ENCODE measurements around the gene ANKRD42.
"Not testable (repeated sequence)": the region's sequence is repeated elsewhere in the genome, so short reads cannot be mapped to it uniquely, and the experiment has no call there.

ANKRD42 gene

GRCh38 chr11:83205608-83206185, 12.2 kb downstream of the ANKRD42 start:
- no peak for DNase-seq (ENCODE audit: low read depth)
- H3K4me3 ChIP-seq (ENCODE audit: low read depth, low read length) = no peak overlapping the region
- in situ Hi-C loops (cut with HindIII; ENCODE audit: low sequenced_read_pairs) = no loop called here
- TF ChIP-seq, protein P1, sequence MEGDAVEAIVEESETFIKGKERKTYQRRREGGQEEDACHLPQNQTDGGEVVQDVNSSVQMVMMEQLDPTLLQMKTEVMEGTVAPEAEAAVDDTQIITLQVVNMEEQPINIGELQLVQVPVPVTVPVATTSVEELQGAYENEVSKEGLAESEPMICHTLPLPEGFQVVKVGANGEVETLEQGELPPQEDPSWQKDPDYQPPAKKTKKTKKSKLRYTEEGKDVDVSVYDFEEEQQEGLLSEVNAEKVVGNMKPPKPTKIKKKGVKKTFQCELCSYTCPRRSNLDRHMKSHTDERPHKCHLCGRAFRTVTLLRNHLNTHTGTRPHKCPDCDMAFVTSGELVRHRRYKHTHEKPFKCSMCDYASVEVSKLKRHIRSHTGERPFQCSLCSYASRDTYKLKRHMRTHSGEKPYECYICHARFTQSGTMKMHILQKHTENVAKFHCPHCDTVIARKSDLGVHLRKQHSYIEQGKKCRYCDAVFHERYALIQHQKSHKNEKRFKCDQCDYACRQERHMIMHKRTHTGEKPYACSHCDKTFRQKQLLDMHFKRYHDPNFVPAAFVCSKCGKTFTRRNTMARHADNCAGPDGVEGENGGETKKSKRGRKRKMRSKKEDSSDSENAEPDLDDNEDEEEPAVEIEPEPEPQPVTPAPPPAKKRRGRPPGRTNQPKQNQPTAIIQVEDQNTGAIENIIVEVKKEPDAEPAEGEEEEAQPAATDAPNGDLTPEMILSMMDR (IDR thresholded peaks at IDR 0.05; ENCODE audit: low read depth, low read length, missing control alignments) = no peak

DNA sequence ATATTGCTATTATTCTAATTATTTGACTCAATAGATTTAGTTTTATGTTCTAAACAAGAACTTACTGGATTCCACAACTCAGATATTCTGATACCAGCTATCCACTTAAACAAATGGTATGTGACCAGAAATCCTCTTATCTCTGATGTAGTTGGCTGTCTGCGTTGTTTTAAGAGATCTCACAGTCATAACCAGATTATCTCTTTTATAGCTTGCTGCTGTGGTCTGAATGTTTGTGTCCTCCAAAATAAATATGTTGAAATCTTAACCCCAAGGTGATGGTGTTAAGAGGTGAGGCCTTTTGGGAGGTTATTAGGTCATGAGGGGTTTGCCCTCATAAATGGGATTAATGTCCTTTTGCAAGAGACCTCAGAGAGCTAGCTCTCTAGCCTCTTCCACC, 12.7 kb downstream of the ANKRD42 start:
- TF ChIP-seq, protein P1 (IDR thresholded peaks at IDR 0.05; ENCODE audit: low read depth, low read length, missing control alignments) = no peak
- no peak for DNase-seq (ENCODE audit: low read depth)
- H3K4me3 ChIP-seq (ENCODE audit: low read depth, low read length) = no peak overlapping the region
- in situ Hi-C loops (cut with HindIII; ENCODE audit: low sequenced_read_pairs) = no loop called here

DNA sequence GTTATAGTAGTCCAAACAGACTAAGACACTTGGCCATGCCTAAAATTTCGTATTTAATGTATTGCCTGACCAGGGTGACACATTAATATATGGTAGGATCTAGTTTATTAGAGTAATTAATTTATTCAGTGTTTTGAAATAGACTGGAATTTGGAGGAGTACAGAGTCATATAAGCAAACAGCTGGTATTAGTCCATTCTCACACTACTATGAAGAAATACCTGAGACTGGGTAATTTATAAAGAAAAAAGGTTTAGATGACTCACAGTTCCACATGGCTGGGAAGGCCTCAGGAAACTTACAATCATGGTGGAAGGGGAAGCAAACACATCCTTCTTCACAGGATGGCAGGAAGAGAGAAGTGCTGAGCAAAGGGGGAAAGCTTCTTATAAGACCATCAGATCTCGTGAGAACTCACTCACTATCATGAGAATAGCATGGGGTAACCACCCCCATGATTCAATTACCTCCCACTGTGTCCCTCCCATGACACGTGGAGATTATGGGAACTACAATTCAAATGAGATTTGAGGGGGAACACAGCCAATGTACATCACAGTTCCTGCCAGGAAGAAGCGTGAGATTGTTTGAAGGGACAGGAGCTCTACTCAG, 13.4 kb downstream of the ANKRD42 start:
- DNase-seq (ENCODE audit: low read depth); in situ Hi-C loops (cut with HindIII; ENCODE audit: low sequenced_read_pairs); H3K4me3 ChIP-seq (ENCODE audit: low read depth, low read length): not testable (repeated sequence)

- DNase-seq (ENCODE audit: low read depth) = no peak
- in situ Hi-C loops (cut with HindIII; ENCODE audit: low sequenced_read_pairs) = no loop called here
- TF ChIP-seq, protein P1 (IDR thresholded peaks at IDR 0.05; ENCODE audit: low read depth, low read length, missing control alignments) = no peak
- no peak overlapping the region for H3K4me3 ChIP-seq (ENCODE audit: low read depth, low read length)
These were observed 25.6 kb downstream of the ANKRD42 start for GRCh38 chr11:83219095-83219494.

GRCh38 chr11:83220260-83220659, 26.7 kb downstream of the ANKRD42 start:
- TF ChIP-seq, protein P1 (IDR thresholded peaks at IDR 0.05; ENCODE audit: low read depth, low read length, missing control alignments) = no peak
- in situ Hi-C loops (cut with HindIII; ENCODE audit: low sequenced_read_pairs) = no loop called here
- H3K4me3 ChIP-seq (ENCODE audit: low read depth, low read length) = no peak overlapping the region
- no peak for DNase-seq (ENCODE audit: low read depth)

- in situ Hi-C loops (cut with HindIII; ENCODE audit: low sequenced_read_pairs) = no loop called here
- no peak overlapping the region for H3K4me3 ChIP-seq (ENCODE audit: low read depth, low read length)
- no peak for DNase-seq (ENCODE audit: low read depth)
- TF ChIP-seq, protein P1 (IDR thresholded peaks at IDR 0.05; ENCODE audit: low read depth, low read length, missing control alignments) = no peak
These were observed 28.2 kb downstream of the ANKRD42 start for GRCh38 chr11:83221694-83222093.

DNA sequence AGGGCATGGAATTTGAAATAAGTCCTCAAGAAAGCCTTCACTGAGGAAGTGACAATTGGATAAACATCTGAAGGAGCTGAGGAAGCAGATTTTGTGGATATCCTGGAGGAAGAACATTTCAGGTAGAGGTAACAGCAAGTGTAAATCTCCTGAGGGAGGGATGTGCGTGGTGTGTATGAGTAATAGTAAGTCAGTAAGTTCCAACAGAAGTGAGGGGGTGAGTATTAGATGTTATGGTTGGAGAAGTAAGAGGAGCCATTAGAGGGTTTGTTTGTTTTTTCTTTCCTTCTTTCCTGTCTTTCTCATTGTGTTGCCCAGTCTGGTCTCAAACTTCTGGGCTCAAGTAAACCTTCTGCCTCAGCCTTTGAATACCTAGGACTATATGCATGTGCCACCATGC, 29.0 kb downstream of the ANKRD42 start:
- TF ChIP-seq, protein P1 (IDR thresholded peaks at IDR 0.05; ENCODE audit: low read depth, low read length, missing control alignments) = no peak
- in situ Hi-C loops (cut with HindIII; ENCODE audit: low sequenced_read_pairs) = no loop called here
- DNase-seq (ENCODE audit: low read depth) = no peak

More for the DNA sequence above, 29.0 kb downstream of the ANKRD42 start:
- H3K4me3 ChIP-seq (ENCODE audit: low read depth, low read length) = no peak overlapping the region

Data from astrocyte of the cerebellum (primary cell).